ENCODE results near the gene CHRNA10. TPM values are rescaled to one million over a fixed set of nuclear protein-coding genes. Genes with fewer than 3 reads are reported as not detected.

CHRNA10 gene
- total RNA-seq, 1 donor from 2014 or later = 1.0 TPM

- Histone ChIP-seq H3K4me1 (peaks cover under 1% of the 10 kb centered on the region), H3K4me3 (peak overlapping the region; percentile 14), H3K27ac (replicated peaks) (no peak overlapping the region), H3K27me3 (ENCODE audit: low read depth) (no peaks in the 10 kb centered on the region), H3K36me3 (no peaks in the 10 kb centered on the region), H3K9me3 (replicated peaks) (no peaks in the 10 kb centered on the region)
- intact Hi-C loops (cut with micrococcal nuclease) = no loop called here
- DNase-seq = peak; percentile 69
- TF ChIP-seq CTCF (IDR thresholded peaks at IDR 0.05; ENCODE audit: borderline replicate concordance) = no peak
Observed at GRCh38 chr11:3626250-3626960, 44.8 kb downstream of the CHRNA10 start.

GRCh38 chr11:3623767-3624458 is 47.3 kb downstream of the CHRNA10 start:
- no peaks in the 10 kb centered on the region for H3K27me3 ChIP-seq (ENCODE audit: low read depth)
- H3K4me1 ChIP-seq = no peaks in the 10 kb centered on the region
- DNase-seq = no peak
- intact Hi-C loops (cut with micrococcal nuclease) = no loop called here
- H3K27ac ChIP-seq (replicated peaks) = no peak overlapping the region
- H3K36me3 ChIP-seq = no peaks in the 10 kb centered on the region
- TF ChIP-seq CTCF (IDR thresholded peaks at IDR 0.05; ENCODE audit: borderline replicate concordance) = no peak
- no peak overlapping the region for H3K4me3 ChIP-seq
- H3K9me3 ChIP-seq (replicated peaks) = no peaks in the 10 kb centered on the region

GRCh38 chr11:3623121-3623520 is 48.1 kb downstream of the CHRNA10 start:
- intact Hi-C loops (cut with micrococcal nuclease) = no loop called here
- Histone ChIP-seq H3K36me3 (no peaks in the 10 kb centered on the region), H3K9me3 (replicated peaks) (no peaks in the 10 kb centered on the region), H3K27ac (replicated peaks) (no peak overlapping the region), H3K27me3 (ENCODE audit: low read depth) (no peaks in the 10 kb centered on the region), H3K4me1 (no peaks in the 10 kb centered on the region), H3K4me3 (no peak overlapping the region)
- no peak for TF ChIP-seq CTCF (IDR thresholded peaks at IDR 0.05; ENCODE audit: borderline replicate concordance)
- no peak for DNase-seq

- H3K4me1 ChIP-seq = no peaks in the 10 kb centered on the region
- H3K9me3 ChIP-seq (replicated peaks) = no peaks in the 10 kb centered on the region
- H3K4me3 ChIP-seq = no peak overlapping the region
- no peak for DNase-seq
- H3K36me3 ChIP-seq = no peaks in the 10 kb centered on the region
- intact Hi-C loops (cut with micrococcal nuclease) = no loop called here
- no peak for TF ChIP-seq CTCF (IDR thresholded peaks at IDR 0.05; ENCODE audit: borderline replicate concordance)
- H3K27ac ChIP-seq (replicated peaks) = no peak overlapping the region
- H3K27me3 ChIP-seq (ENCODE audit: low read depth) = no peaks in the 10 kb centered on the region
Observed at GRCh38 chr11:3622521-3622920, 48.7 kb downstream of the CHRNA10 start.

GRCh38 chr11:3617990-3618389 is 53.2 kb downstream of the CHRNA10 start:
- Histone ChIP-seq H3K9me3 (replicated peaks) (no peaks in the 10 kb centered on the region), H3K27ac (replicated peaks) (no peak overlapping the region), H3K4me3 (no peak overlapping the region), H3K36me3 (no peaks in the 10 kb centered on the region), H3K4me1 (peaks cover 12% of the 10 kb centered on the region), H3K27me3 (ENCODE audit: low read depth) (no peaks in the 10 kb centered on the region)
- DNase-seq = no peak
- no peak for TF ChIP-seq CTCF (IDR thresholded peaks at IDR 0.05; ENCODE audit: borderline replicate concordance)
- intact Hi-C loops (cut with micrococcal nuclease) = no loop called here
